Neural progenitor cell (in vitro differentiated cells): ENCODE results near the gene CACUL1.
A peak's percentile ranks its signal among the peaks of the same experiment; 100 is the strongest.

Experiments used
- EZH2 ChIP-seq: fragments of 200-600 bp; sonication (generic); IDR thresholded peaks from 2 replicates; pipeline ENCODE4 v1.6.1; 2017; ENCODE audit warnings: antibody characterized with exemption, mild to moderate bottlenecking, moderate library complexity
- TF ChIP-seq, protein P1 (sequence below): fragments of 200-600 bp; sonication (generic); IDR thresholded peaks from 2 replicates; pipeline ENCODE4 v1.5.1; 2017; ENCODE audit warnings: antibody characterized with exemption, mild to moderate bottlenecking

DNA sequence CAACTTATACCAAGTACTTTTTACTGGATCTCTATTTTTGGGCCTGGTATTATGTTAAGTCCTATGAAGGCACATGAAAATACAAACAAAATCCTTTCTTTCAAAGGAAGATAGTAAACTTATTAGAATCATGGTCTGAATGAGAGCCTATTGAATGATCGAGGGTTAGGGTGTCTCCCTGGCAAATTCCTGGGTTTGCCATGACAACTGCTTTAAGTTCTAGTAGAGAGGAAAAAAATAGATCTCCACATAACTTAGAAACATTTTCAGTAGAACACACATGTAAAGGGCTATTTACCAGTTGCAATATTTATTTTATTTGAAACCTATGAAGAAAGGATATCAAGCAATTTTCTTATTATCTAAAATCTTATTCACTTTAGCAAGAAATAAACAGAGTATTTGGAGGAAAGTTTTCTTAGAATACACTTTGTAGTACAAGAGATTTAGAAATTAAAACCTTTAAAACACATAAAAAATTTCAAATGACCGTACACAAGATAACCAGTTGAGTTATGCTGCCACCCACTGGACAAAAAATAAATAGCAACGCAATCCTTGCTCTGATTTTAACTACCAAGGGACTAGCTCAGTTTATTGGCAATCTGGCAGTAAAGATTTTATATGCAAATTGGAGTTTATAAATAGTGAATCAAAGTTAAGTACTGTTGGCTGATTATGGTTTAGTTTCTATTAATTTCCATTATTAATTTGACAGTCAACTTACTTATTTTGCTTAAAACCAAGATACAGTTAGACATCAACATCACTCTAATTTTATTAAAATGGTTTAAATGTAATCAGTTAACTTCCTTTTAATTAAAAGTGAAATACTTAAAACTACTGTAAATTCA lies 33.9 kb downstream of the CACUL1 start:
- no peak for TF ChIP-seq EZH2
- TF ChIP-seq, protein P1, sequence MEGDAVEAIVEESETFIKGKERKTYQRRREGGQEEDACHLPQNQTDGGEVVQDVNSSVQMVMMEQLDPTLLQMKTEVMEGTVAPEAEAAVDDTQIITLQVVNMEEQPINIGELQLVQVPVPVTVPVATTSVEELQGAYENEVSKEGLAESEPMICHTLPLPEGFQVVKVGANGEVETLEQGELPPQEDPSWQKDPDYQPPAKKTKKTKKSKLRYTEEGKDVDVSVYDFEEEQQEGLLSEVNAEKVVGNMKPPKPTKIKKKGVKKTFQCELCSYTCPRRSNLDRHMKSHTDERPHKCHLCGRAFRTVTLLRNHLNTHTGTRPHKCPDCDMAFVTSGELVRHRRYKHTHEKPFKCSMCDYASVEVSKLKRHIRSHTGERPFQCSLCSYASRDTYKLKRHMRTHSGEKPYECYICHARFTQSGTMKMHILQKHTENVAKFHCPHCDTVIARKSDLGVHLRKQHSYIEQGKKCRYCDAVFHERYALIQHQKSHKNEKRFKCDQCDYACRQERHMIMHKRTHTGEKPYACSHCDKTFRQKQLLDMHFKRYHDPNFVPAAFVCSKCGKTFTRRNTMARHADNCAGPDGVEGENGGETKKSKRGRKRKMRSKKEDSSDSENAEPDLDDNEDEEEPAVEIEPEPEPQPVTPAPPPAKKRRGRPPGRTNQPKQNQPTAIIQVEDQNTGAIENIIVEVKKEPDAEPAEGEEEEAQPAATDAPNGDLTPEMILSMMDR = peak; percentile 92
